Loucy (cell line): Measurements from ENCODE around the gene ZNF816.
"Not testable (repeated sequence)": the region's sequence is repeated elsewhere in the genome, so short reads cannot be mapped to it uniquely, and the experiment has no call there.

Source experiments
- H2AFZ ChIP-seq: fragments of 200-600 bp; sonication (generic); 2 replicates; pipeline ENCODE4 v1.6.0; 2016; ENCODE audit warnings: antibody characterized with exemption, mild to moderate bottlenecking, low read length, moderate library complexity
- H3F3A ChIP-seq: fragments of 200-600 bp; 2 replicates; pipeline ENCODE4 v1.6.0; 2016; ENCODE audit warnings: antibody characterized with exemption, low read depth, mild to moderate bottlenecking
- H3K27me3 ChIP-seq: fragments of 200-600 bp; sonication (generic); 2 replicates; pipeline ENCODE4 v1.6.1; 2014; ENCODE audit warnings: low read length, mild to moderate bottlenecking; ENCODE audit not compliant: insufficient read depth, poor library complexity, severe bottlenecking
- H3K36me3 ChIP-seq: fragments of 200-600 bp; sonication (generic); 2 replicates; pipeline ENCODE4 v1.6.1; 2016; ENCODE audit warnings: low read length; ENCODE audit not compliant: insufficient read depth
- H3K4me1 ChIP-seq: fragments of 200-600 bp; sonication (generic); 2 replicates; pipeline ENCODE4 v1.5.1; 2014; ENCODE audit warnings: low read length, mild to moderate bottlenecking; ENCODE audit not compliant: insufficient read depth, poor library complexity, severe bottlenecking
- H3K4me2 ChIP-seq: fragments of 200-600 bp; sonication (generic); 2 replicates; pipeline ENCODE4 v1.6.0; 2014; ENCODE audit warnings: antibody characterized with exemption, low read length, low read depth, mild to moderate bottlenecking; ENCODE audit not compliant: poor library complexity, severe bottlenecking
- H3K4me3 ChIP-seq: fragments of 200-600 bp; sonication (generic); 2 replicates; pipeline ENCODE4 v1.5.1; 2014; ENCODE audit warnings: low read length, mild to moderate bottlenecking, mixed read lengths; ENCODE audit not compliant: poor library complexity, severe bottlenecking
- H3K79me2 ChIP-seq: fragments of 200-600 bp; sonication (generic); 2 replicates; pipeline ENCODE4 v1.6.1; 2014; ENCODE audit warnings: low read length; ENCODE audit not compliant: insufficient read depth
- H3K9ac ChIP-seq: fragments of 200-600 bp; sonication (generic); 2 replicates; pipeline ENCODE4 v1.6.0; 2014; ENCODE audit warnings: mild to moderate bottlenecking, low read depth, low read length, moderate library complexity; ENCODE audit not compliant: poor library complexity, severe bottlenecking
- H3K9me2 ChIP-seq: fragments of 200-600 bp; sonication (generic); replicated peaks from 2 replicates; pipeline ENCODE4 v1.6.1; 2016; ENCODE audit warnings: low read depth, low read length, mixed read lengths
- H3K9me3 ChIP-seq: fragments of 200-600 bp; sonication (generic); 2 replicates; pipeline ENCODE4 v1.6.1; 2014; ENCODE audit warnings: mild to moderate bottlenecking, antibody characterized with exemption, low read length, low read depth; ENCODE audit not compliant: insufficient read depth
- H4K20me1 ChIP-seq: fragments of 200-600 bp; sonication (generic); 2 replicates; pipeline ENCODE4 v1.6.0; 2014; ENCODE audit warnings: antibody characterized with exemption, low read length, mild to moderate bottlenecking; ENCODE audit not compliant: insufficient read depth, poor library complexity, severe bottlenecking
- EZH2phosphoT487 ChIP-seq: fragments of 200-600 bp; IDR thresholded peaks from 2 replicates; pipeline ENCODE4 v1.6.1; 2018; ENCODE audit warnings: antibody characterized with exemption, mild to moderate bottlenecking, moderate library complexity, borderline replicate concordance
- TF ChIP-seq, protein P1 (sequence below): fragments of 200-600 bp; sonication (generic); conservative IDR thresholded peaks from 2 replicates; pipeline ENCODE4 v1.5.1; 2014; ENCODE audit warnings: mild to moderate bottlenecking, antibody characterized with exemption, low read length

Gene ZNF816

DNA sequence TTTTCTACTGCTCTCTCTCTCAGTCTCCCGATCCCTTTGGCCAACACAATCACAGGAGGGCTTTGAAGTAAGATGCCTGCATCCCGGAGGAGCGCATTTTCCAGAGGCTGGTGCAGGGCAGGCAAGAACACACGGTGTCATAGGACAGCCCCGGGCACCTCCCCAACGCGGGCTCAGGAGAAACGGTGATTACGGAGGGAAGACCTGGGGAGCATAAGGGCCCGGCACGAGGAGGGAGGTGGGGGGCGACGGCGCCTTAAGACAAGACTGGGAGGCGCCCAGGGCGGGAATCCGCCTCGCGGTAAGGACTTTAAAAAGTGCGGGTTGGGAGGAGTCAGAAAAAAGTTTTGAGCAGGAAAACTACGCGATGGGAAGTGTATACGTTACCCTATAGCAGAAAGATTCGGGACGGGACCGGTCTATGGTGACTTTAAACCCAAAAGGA, 20.7 kb downstream of the ZNF816 start:
- no peaks in the 10 kb centered on the region for H3K27me3 ChIP-seq
- no peaks in the 10 kb centered on the region for H3K36me3 ChIP-seq
- H4K20me1 ChIP-seq, result no peaks in the 10 kb centered on the region
- peak overlapping the region; percentile 92 for H3K4me3 ChIP-seq
- H3K9ac ChIP-seq, result peak overlapping the region; percentile 89
- no peaks in the 10 kb centered on the region for H3K9me2 ChIP-seq
- H3K79me2 ChIP-seq, result peaks cover 37% of the 10 kb centered on the region; the same call in 1 of the 2 replicates
- H3K4me1 ChIP-seq, result peaks cover 35% of the 10 kb centered on the region
- H3K9me3 ChIP-seq, result no peaks in the 10 kb centered on the region; the same call in 1 of the 2 replicates
- peak overlapping the region; percentile 94 for H2AFZ ChIP-seq
- peak overlapping the region; percentile 98 for H3K4me2 ChIP-seq
- H3F3A ChIP-seq, result no peaks in the 10 kb centered on the region
- TF ChIP-seq, protein P1, sequence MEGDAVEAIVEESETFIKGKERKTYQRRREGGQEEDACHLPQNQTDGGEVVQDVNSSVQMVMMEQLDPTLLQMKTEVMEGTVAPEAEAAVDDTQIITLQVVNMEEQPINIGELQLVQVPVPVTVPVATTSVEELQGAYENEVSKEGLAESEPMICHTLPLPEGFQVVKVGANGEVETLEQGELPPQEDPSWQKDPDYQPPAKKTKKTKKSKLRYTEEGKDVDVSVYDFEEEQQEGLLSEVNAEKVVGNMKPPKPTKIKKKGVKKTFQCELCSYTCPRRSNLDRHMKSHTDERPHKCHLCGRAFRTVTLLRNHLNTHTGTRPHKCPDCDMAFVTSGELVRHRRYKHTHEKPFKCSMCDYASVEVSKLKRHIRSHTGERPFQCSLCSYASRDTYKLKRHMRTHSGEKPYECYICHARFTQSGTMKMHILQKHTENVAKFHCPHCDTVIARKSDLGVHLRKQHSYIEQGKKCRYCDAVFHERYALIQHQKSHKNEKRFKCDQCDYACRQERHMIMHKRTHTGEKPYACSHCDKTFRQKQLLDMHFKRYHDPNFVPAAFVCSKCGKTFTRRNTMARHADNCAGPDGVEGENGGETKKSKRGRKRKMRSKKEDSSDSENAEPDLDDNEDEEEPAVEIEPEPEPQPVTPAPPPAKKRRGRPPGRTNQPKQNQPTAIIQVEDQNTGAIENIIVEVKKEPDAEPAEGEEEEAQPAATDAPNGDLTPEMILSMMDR, result no peak
- TF ChIP-seq EZH2phosphoT487, result no peak

DNA sequence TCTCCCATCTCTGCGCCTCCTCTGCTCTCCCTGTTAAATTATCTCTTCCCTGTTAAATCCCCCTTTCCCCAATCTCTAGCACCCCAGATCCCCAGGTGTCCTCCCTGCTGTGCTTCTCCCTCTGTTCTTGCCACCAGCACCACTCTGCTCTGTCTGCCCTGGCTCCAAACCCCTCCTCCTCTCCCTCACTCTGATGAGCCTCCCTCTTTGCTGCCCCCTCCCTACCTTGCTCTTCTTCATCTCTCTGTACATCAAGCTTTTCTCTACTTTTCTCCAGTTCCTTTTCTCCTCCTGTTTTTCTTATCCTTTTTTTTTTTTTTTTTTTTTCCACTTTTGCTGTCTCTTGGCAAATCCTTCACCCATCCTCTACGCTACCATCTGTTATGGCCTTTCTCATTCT, 21.2 kb downstream of the ZNF816 start:
- H4K20me1 ChIP-seq, H3K9me3 ChIP-seq, H3K36me3 ChIP-seq, H3K9me2 ChIP-seq, H3K27me3 ChIP-seq, H3F3A ChIP-seq: not testable (repeated sequence)
- peaks cover 37% of the 10 kb centered on the region; the same call in 1 of the 2 replicates for H3K79me2 ChIP-seq
- peak overlapping the region; percentile 98 for H3K4me2 ChIP-seq
- peak overlapping the region; percentile 89 for H3K9ac ChIP-seq
- peak overlapping the region; percentile 92 for H3K4me3 ChIP-seq
- peaks cover 37% of the 10 kb centered on the region for H3K4me1 ChIP-seq
- H2AFZ ChIP-seq, result peak overlapping the region; percentile 94; the same call in 1 of the 2 replicates

DNA sequence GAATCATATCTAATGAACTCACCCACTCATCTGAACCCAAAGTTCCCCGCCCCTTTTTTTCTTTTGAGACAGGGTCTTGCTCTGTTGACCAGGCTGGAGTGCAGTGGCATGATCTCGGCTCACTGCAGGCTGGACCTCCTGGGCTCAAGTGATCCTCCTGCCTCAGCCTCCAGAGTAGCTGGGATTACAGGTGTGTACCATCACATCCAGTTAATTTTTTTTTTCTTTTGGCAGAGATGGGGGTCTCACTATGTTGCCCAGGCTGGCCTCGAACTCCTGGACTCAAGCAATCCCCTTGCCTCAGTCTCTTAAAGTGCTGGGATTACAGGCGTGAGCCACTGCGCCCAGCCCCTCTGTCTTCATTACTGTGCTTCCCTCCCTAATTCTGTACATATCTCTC, 21.8 kb downstream of the ZNF816 start:
- H3K36me3 ChIP-seq, H3K9me2 ChIP-seq, H4K20me1 ChIP-seq, H3K27me3 ChIP-seq, H3K9me3 ChIP-seq, H3K9ac ChIP-seq, H2AFZ ChIP-seq, H3F3A ChIP-seq: not testable (repeated sequence)
- H3K4me1 ChIP-seq, result peaks cover 37% of the 10 kb centered on the region
- peaks cover 37% of the 10 kb centered on the region; the same call in 1 of the 2 replicates for H3K79me2 ChIP-seq
- H3K4me3 ChIP-seq, result peak overlapping the region; percentile 17
- peak overlapping the region; percentile 98 for H3K4me2 ChIP-seq

DNA sequence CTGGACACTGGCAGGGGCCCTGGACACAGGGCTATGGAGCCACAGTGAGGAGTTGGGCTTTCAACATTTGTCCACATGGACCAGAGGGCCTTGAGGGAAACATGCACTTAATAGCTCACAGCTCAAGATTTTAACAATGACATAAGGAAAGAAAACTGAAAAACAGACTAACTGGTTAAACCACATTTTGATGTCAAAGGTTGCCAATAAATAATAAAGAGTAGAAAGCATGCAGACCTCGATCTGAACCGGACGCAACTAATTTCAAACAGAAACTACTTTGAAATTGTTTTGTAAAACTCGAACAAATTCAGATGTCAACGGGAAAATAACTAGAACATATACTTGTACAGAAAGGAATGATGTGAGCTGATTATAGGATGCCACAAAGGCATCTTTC, 23.9 kb downstream of the ZNF816 start:
- Histone ChIP-seq H2AFZ (no peak overlapping the region), H3F3A (no peaks in the 10 kb centered on the region), H3K27me3 (no peaks in the 10 kb centered on the region), H3K4me3 (peak overlapping the region; percentile 17), H3K36me3 (no peaks in the 10 kb centered on the region), H3K79me2 (peaks cover 37% of the 10 kb centered on the region; the same call in 1 of the 2 replicates), H3K4me1 (peaks cover 37% of the 10 kb centered on the region), H3K9me3 (no peaks in the 10 kb centered on the region), H3K9ac (peak overlapping the region; percentile 11), H3K9me2 (no peaks in the 10 kb centered on the region), H4K20me1 (no peaks in the 10 kb centered on the region), H3K4me2 (peak overlapping the region; percentile 55)
- no peak for TF ChIP-seq EZH2phosphoT487
- TF ChIP-seq, protein P1, result no peak
